Fibroblast of lung (primary cell): ENCODE data around the gene FMN1.

ENCODE experiments used
- CTCF ChIP-seq, 2 donors: IDR thresholded peaks in 1 of 2; conservative IDR thresholded peaks in 1 of 2; 1 replicate in 1 of 2; 2 replicates in 1 of 2; pipeline ENCODE4 v1.5.1; 2011 to 2012; ENCODE audit warnings: low read length in 2 of 2, control low read depth in 1 of 2, inconsistent platforms in 1 of 2, low read depth in 1 of 2, mild to moderate bottlenecking in 1 of 2
- EZH2 ChIP-seq: IDR thresholded peaks from 2 replicates; pipeline ENCODE4 v1.5.1; 2012; ENCODE audit warnings: low read length, control low read depth, mild to moderate bottlenecking; ENCODE audit errors: missing control alignments

DNA sequence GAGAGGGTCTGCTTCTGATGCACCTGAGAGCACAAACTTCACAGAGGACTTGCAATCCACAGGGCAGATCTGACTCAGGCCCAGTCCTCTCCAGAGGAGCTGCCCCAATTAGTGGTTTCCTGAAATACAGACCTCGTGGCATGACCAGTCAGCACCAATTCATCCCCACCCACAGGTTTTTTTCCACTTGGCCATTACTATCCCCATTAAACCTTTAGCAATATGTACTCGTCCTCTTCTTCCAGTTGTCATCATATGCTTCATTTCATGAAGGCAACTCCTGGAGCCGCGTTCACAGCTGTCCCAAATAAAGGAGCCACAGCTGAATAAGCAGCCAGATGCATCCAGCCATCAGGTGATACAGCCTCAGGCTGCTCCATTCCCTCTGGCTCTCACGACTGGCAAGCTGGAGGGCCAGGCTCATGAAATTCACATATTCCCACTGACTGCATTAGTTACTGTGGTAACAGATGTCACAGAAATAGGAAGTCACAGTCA, 163.1 kb downstream of the FMN1 start:
- TF ChIP-seq CTCF (conservative IDR thresholded peaks at IDR 0.05 in 1 of 2, IDR thresholded peaks at IDR 0.05 in 1 of 2; ENCODE audit: low read depth in 1 of 2, low read length in 2 of 2): no peak
- TF ChIP-seq EZH2: no peak
